ENCODE data around the gene C4orf50.
"Not testable (repeated sequence)": the region's sequence is repeated elsewhere in the genome, so short reads cannot be mapped to it uniquely, and the experiment has no call there.

The C4orf50 gene

GRCh38 chr4:5995901-5996623 lies 22.2 kb downstream of the C4orf50 start:
- no peak for TF ChIP-seq POLR2AphosphoS5 (IDR thresholded peaks at IDR 0.05; ENCODE audit: low read depth)
- TF ChIP-seq REST (IDR thresholded peaks at IDR 0.05; ENCODE audit: insufficient replicate concordance, low read depth): no peak
- TF ChIP-seq GABPA (IDR thresholded peaks at IDR 0.05; ENCODE audit: low read depth): no peak
- no peak for TF ChIP-seq CTCF (IDR thresholded peaks at IDR 0.05; ENCODE audit: insufficient read depth, low read length)
- no peak for TF ChIP-seq SPI1 (IDR thresholded peaks at IDR 0.05; ENCODE audit: borderline replicate concordance, low read depth)
- Histone ChIP-seq H3K4me3 (replicated peaks; ENCODE audit: insufficient read depth, low read length) (no peak overlapping the region), H3K27me3 (ENCODE audit: insufficient read depth, poor library complexity, severe bottlenecking) (no peaks in the 10 kb centered on the region), H3K27ac (replicated peaks) (no peak overlapping the region)
- no peak for DNase-seq (ENCODE audit: low read depth in 1 of 2, low spot score in 1 of 2)

GRCh38 chr4:5993876-5994811 lies 24.1 kb downstream of the C4orf50 start:
- Histone ChIP-seq H3K4me3 (replicated peaks; ENCODE audit: insufficient read depth, low read length) (no peak overlapping the region), H3K27ac (replicated peaks) (no peak overlapping the region), H3K27me3 (ENCODE audit: insufficient read depth, poor library complexity, severe bottlenecking) (no peaks in the 10 kb centered on the region)
- TF ChIP-seq REST (IDR thresholded peaks at IDR 0.05; ENCODE audit: insufficient replicate concordance, low read depth) (no peak), GABPA (IDR thresholded peaks at IDR 0.05; ENCODE audit: low read depth) (no peak), POLR2AphosphoS5 (IDR thresholded peaks at IDR 0.05; ENCODE audit: low read depth) (no peak), CTCF (IDR thresholded peaks at IDR 0.05; ENCODE audit: insufficient read depth, low read length) (no peak), SPI1 (IDR thresholded peaks at IDR 0.05; ENCODE audit: borderline replicate concordance, low read depth) (no peak)
- DNase-seq (ENCODE audit: low read depth in 1 of 2, low spot score in 1 of 2): no peak

- not testable (repeated sequence) for DNase-seq (ENCODE audit: low read depth in 1 of 2, low spot score in 1 of 2); H3K4me3 ChIP-seq (replicated peaks; ENCODE audit: insufficient read depth, low read length)
Observed at GRCh38 chr4:5993346-5993745, 24.9 kb downstream of the C4orf50 start.

GRCh38 chr4:5992828-5993321 lies 25.4 kb downstream of the C4orf50 start:
- no peak for DNase-seq (ENCODE audit: low read depth in 1 of 2, low spot score in 1 of 2)
- no peak overlapping the region for H3K4me3 ChIP-seq (replicated peaks; ENCODE audit: insufficient read depth, low read length)
- TF ChIP-seq GABPA (IDR thresholded peaks at IDR 0.05; ENCODE audit: low read depth) (no peak), SPI1 (IDR thresholded peaks at IDR 0.05; ENCODE audit: borderline replicate concordance, low read depth) (no peak), POLR2AphosphoS5 (IDR thresholded peaks at IDR 0.05; ENCODE audit: low read depth) (no peak), REST (IDR thresholded peaks at IDR 0.05; ENCODE audit: insufficient replicate concordance, low read depth) (no peak), CTCF (IDR thresholded peaks at IDR 0.05; ENCODE audit: insufficient read depth, low read length) (no peak)
- no peaks in the 10 kb centered on the region for H3K27me3 ChIP-seq (ENCODE audit: insufficient read depth, poor library complexity, severe bottlenecking)
- H3K27ac ChIP-seq (replicated peaks): no peak overlapping the region

More at GRCh38 chr4:5993346-5993745, 24.9 kb downstream of the C4orf50 start:
- H3K27me3 ChIP-seq (ENCODE audit: insufficient read depth, poor library complexity, severe bottlenecking); H3K27ac ChIP-seq (replicated peaks): not testable (repeated sequence)
